BLaER1 treated with 17β-estradiol and CSF1 and Interleukin-3, amounts not matched to agents 10 nM and 100 nM (cell line): Measurements from ENCODE around the gene TMX2.

Experiments used
- H3K27ac ChIP-seq, 11 experiments: shearing (Covaris generic); formaldehyde crosslinking; 2 replicates each; pipeline ENCODE4 v1.8.1; 2022
- H3K27me3 ChIP-seq, 11 experiments: shearing (Covaris generic); formaldehyde crosslinking; 2 replicates each; pipeline ENCODE4 v1.8.1; 2022
- H3K36me3 ChIP-seq, 11 experiments: shearing (Covaris generic); formaldehyde crosslinking; 2 replicates each; pipeline ENCODE4 v1.8.1; 2022
- H3K4me1 ChIP-seq, 10 experiments: shearing (Covaris generic); formaldehyde crosslinking; 2 replicates each; pipeline ENCODE4 v1.8.1; 2022
- H3K4me2 ChIP-seq, 11 experiments: shearing (Covaris generic); formaldehyde crosslinking; 2 replicates each; pipeline ENCODE4 v1.8.1; 2022
- H3K4me3 ChIP-seq, 10 experiments: shearing (Covaris generic); formaldehyde crosslinking; 2 replicates each; pipeline ENCODE4 v1.8.1; 2022
- H3K9ac ChIP-seq, 11 experiments: shearing (Covaris generic); formaldehyde crosslinking; 2 replicates each; pipeline ENCODE4 v1.8.1; 2022
- H3K9me3 ChIP-seq, 11 experiments: shearing (Covaris generic); formaldehyde crosslinking; replicated peaks in 1 of 11; 2 replicates each; pipeline ENCODE4 v1.8.1; 2022
- H4K20me1 ChIP-seq, 11 experiments: shearing (Covaris generic); formaldehyde crosslinking; 2 replicates each; pipeline ENCODE4 v1.8.1; 2022
- Cebpa-rat ChIP-seq, 11 experiments: shearing (Covaris generic); IDR thresholded peaks; 2 replicates each; pipeline ENCODE4 v1.8.1; 2022

TMX2 gene

GRCh38 chr11:57751176-57751575, 38.8 kb downstream of the TMX2 start:
- H3K27ac ChIP-seq, result no peak overlapping the region
- no peak overlapping the region for H3K9ac ChIP-seq
- no peak for TF ChIP-seq Cebpa-rat (IDR thresholded peaks at IDR 0.05)
- H3K4me1 ChIP-seq, result peaks cover 0 to 7% (median 0%) of the 10 kb centered on the region in 10 experiments; a peak in 3 of 20 replicates
- H4K20me1 ChIP-seq, result peaks cover 0 to 10% (median 0%) of the 10 kb centered on the region in 11 experiments; a peak in 6 of 22 replicates
- no peak overlapping the region for H3K4me3 ChIP-seq
- H3K4me2 ChIP-seq, result no peak overlapping the region
- H3K36me3 ChIP-seq, result peaks cover 34 to 70% (median 51%) of the 10 kb centered on the region in 11 experiments
- no peaks in the 10 kb centered on the region for H3K27me3 ChIP-seq
- peaks cover 6 to 17% (median 10%) of the 10 kb centered on the region in 11 experiments; a peak in 18 of 22 replicates for H3K9me3 ChIP-seq

- no peak within 1 kb of the TSS for H3K27ac ChIP-seq
- TF ChIP-seq Cebpa-rat (IDR thresholded peaks at IDR 0.05), result no peak
- no peak within 1 kb of the TSS for H3K4me2 ChIP-seq
- no peaks in the 10 kb centered on the region for H3K27me3 ChIP-seq
- peaks cover 0 to 4% (median 0%) of the 10 kb centered on the region in 11 experiments; a peak in 4 of 22 replicates for H4K20me1 ChIP-seq
- H3K9ac ChIP-seq, result no peak within 1 kb of the TSS
- H3K4me3 ChIP-seq, result no peak within 1 kb of the TSS
- H3K4me1 ChIP-seq, result peaks cover 0 to 7% (median 0%) of the 10 kb centered on the region in 10 experiments; a peak in 3 of 20 replicates
- H3K36me3 ChIP-seq, result peaks cover 28 to 64% (median 45%) of the 10 kb centered on the region in 11 experiments
- peaks cover 6 to 17% (median 10%) of the 10 kb centered on the region in 11 experiments; a peak in 18 of 22 replicates for H3K9me3 ChIP-seq
Observed at GRCh38 chr11:57751676-57752253, 39.4 kb downstream of the TMX2 start, which contains the start of gene BTBD18. BTBD18 (minus strand) TSS chr11:57751819; CDS start chr11:57751188, 631 bp downstream.

- Histone ChIP-seq H3K4me3 (no peak overlapping the region), H3K9ac (no peak overlapping the region), H4K20me1 (no peaks in the 10 kb centered on the region; a peak in 2 of 22 replicates), H3K4me1 (peaks cover 0 to 7% (median 0%) of the 10 kb centered on the region in 10 experiments; a peak in 3 of 20 replicates), H3K27me3 (no peaks in the 10 kb centered on the region), H3K27ac (no peak overlapping the region), H3K9me3 (peaks cover 6 to 17% (median 10%) of the 10 kb centered on the region in 11 experiments; a peak in 18 of 22 replicates), H3K4me2 (no peak overlapping the region), H3K36me3 (peaks cover 19 to 52% (median 35%) of the 10 kb centered on the region in 11 experiments)
- no peak for TF ChIP-seq Cebpa-rat (IDR thresholded peaks at IDR 0.05)
Observed at GRCh38 chr11:57752954-57753353, 40.6 kb downstream of the TMX2 start.

DNA sequence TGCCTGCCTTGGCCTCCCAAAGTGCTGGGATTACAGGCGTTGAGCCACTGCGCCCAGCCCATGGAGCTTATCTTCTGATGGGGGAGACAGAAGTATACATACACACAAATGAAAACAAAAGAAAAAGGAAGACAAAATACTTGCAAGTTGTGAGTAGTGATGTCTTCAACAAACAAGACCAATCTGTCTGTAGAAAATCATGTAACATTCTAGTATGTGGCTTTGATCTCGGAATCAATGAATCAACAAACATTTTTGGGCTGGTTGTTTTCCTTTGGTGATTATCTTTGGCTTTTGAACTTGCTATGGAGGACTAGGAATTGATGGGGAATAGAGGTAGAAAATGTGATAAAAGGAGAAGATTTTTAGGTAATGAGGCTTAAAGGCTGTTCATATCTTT, 45.8 kb downstream of the TMX2 start:
- no peak overlapping the region for H3K4me2 ChIP-seq
- no peak overlapping the region for H3K4me3 ChIP-seq
- peaks cover 0 to 9% (median under 1%) of the 10 kb centered on the region in 10 experiments; a peak in 6 of 20 replicates for H3K4me1 ChIP-seq
- peaks cover 0 to 3% (median under 1%) of the 10 kb centered on the region in 11 experiments; a peak in 5 of 22 replicates for H3K36me3 ChIP-seq
- peaks cover 0 to 3% (median 1%) of the 10 kb centered on the region in 11 experiments; a peak in 9 of 22 replicates for H3K9me3 ChIP-seq
- no peak overlapping the region for H3K9ac ChIP-seq
- peaks cover 21 to 31% (median 30%) of the 10 kb centered on the region in 11 experiments for H3K27me3 ChIP-seq
- H3K27ac ChIP-seq, result no peak overlapping the region
- no peak for TF ChIP-seq Cebpa-rat (IDR thresholded peaks at IDR 0.05)
- H4K20me1 ChIP-seq, result peaks cover 0 to 35% (median 0%) of the 10 kb centered on the region in 11 experiments; a peak in 7 of 22 replicates

DNA sequence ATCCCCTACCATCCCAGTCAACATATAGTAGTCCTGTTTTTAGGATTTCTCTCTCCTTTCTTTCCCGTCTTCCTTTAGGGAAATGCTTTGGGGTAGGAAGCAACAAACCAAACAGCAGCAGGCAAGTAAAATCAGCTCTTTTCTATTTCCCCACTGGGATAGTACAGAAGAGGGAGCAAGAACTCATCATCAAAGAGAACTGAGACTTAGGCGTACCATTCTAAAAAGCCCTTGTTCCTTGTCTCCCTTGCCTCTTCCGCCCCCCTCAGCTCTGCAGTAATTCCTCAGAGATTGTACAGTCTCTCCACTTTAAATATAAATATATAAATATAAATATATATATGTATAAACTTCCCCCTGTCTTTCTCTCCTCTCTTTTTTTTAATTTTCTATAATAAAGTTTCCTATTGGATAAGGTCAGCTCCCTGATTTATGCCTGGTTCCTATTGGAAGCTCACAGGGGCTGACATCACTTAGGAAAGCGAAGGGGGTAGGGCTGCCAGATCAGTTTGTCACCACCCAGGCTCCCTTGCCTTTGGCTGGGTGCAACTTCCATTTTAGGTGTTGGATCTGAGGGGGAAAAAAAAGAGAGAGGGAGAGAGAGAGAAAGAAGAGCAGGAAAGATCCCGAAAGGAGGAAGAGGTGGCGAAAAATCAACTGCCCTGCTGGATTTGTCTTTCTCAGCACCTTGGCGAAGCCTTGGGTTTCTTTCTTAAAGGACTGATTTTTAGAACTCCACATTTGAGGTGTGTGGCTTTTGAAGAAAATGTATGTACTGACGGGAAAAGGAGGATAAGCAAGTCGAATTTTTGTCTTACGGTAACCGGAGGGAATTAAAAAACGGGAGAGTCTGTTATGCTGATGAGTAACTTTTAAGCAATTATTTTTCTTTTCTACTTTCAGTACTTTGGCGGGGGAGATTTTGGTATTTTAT, 49.2 kb downstream of the TMX2 start, which contains the start of gene CTNND1:
Gene CTNND1 (plus strand): TSS at position 502 of the 934 bp plus-strand sequence. CDS start 29,677 bp downstream, outside the sequence.
- H3K4me2 ChIP-seq, result peak within 1 kb of the TSS in 3 of 11 experiments; percentile 13 to 71 (median 66); a peak in 5 of 22 replicates
- H3K9ac ChIP-seq, result peak within 1 kb of the TSS in 3 of 11 experiments; percentile 50 to 77 (median 59); a peak in 6 of 22 replicates
- peaks cover 0 to 27% (median 0%) of the 10 kb centered on the region in 10 experiments; a peak in 4 of 20 replicates for H3K4me1 ChIP-seq
- H4K20me1 ChIP-seq, result peaks cover 0 to 60% (median 19%) of the 10 kb centered on the region in 11 experiments; a peak in 10 of 22 replicates
- peak within 1 kb of the TSS in 3 of 11 experiments; percentile 29 to 52 (median 37); a peak in 3 of 22 replicates for H3K27ac ChIP-seq
- no peaks in the 10 kb centered on the region for H3K9me3 ChIP-seq
- TF ChIP-seq Cebpa-rat (IDR thresholded peaks at IDR 0.05), result no peak
- no peaks in the 10 kb centered on the region for H3K36me3 ChIP-seq
- H3K27me3 ChIP-seq, result peaks cover 33 to 46% (median 41%) of the 10 kb centered on the region in 11 experiments
- peak within 1 kb of the TSS in 4 of 10 experiments; percentile 16 to 60 (median 54); a peak in 7 of 20 replicates for H3K4me3 ChIP-seq

DNA sequence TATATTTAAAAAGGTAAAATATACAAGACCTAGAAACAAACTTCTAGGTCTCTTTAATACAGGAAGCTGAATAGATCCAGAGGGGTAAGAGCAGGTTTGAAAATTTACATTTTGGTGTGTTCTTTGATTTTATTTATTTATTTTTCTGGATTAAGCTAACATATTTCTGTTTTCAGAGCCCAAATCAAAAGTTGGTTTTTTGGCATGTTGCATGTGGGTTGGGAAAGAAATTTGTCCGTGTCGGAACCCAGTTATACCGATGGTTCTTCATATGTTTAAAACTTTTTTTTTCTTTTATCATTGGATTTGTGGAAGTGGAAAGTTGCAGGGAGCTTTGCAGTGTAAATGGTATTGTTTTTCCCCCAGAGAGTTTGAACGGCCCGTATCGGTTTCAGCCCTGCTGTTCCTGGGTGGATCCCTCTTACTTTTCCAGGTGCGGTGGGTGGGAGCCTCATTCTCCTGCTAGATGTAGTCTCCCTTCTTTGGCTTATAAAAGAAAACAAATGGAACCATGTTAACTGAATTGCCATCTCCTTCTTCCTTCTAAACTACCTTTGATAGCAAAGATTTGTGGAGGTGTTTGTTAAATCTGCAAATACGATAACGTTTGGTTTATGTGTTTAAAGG, 50.0 kb downstream of the TMX2 start:
- H3K9ac ChIP-seq, result peak overlapping the region in 3 of 11 experiments; percentile 50 to 77 (median 59); a peak in 5 of 22 replicates
- H3K4me1 ChIP-seq, result peaks cover 0 to 27% (median 0%) of the 10 kb centered on the region in 10 experiments; a peak in 4 of 20 replicates
- peak overlapping the region in 3 of 11 experiments; percentile 20 to 37 (median 29); a peak in 3 of 22 replicates for H3K27ac ChIP-seq
- peak overlapping the region in 3 of 11 experiments; percentile 13 to 71 (median 66); a peak in 5 of 22 replicates for H3K4me2 ChIP-seq
- H3K36me3 ChIP-seq, result no peaks in the 10 kb centered on the region
- peaks cover 0 to 60% (median 25%) of the 10 kb centered on the region in 11 experiments; a peak in 10 of 22 replicates for H4K20me1 ChIP-seq
- peak overlapping the region in 4 of 10 experiments; percentile 16 to 60 (median 54); a peak in 6 of 20 replicates for H3K4me3 ChIP-seq
- no peak for TF ChIP-seq Cebpa-rat (IDR thresholded peaks at IDR 0.05)
- peaks cover 33 to 46% (median 41%) of the 10 kb centered on the region in 11 experiments for H3K27me3 ChIP-seq
- no peaks in the 10 kb centered on the region for H3K9me3 ChIP-seq

DNA sequence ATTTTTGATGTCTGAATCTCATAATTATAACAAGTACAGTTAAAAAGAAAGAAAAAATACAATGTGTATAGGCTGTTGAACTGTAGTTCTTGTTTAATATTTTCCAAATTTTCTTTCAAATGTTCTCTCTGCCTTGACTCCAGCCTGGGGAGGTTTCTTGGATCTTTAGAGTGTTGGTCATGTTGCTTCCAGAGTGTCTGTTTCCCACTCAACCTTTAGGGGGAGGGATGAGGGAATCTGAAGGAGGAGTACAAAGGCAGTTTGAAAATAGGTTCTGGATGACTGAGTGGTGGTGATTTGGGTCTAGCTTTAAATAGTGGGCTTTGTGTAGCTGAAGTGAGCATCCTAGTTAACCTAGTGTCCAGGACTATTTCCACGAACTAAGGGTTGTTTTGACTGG, 51.2 kb downstream of the TMX2 start:
- H4K20me1 ChIP-seq, result peaks cover 0 to 60% (median 25%) of the 10 kb centered on the region in 11 experiments; a peak in 10 of 22 replicates
- peaks cover 33 to 46% (median 41%) of the 10 kb centered on the region in 11 experiments for H3K27me3 ChIP-seq
- H3K27ac ChIP-seq, result no peak overlapping the region
- H3K4me1 ChIP-seq, result peaks cover 0 to 27% (median 0%) of the 10 kb centered on the region in 10 experiments; a peak in 4 of 20 replicates
- H3K36me3 ChIP-seq, result no peaks in the 10 kb centered on the region
- H3K9me3 ChIP-seq, result no peaks in the 10 kb centered on the region
- no peak for TF ChIP-seq Cebpa-rat (IDR thresholded peaks at IDR 0.05)
- H3K9ac ChIP-seq, result no peak overlapping the region
- peak overlapping the region in 3 of 11 experiments; percentile 30 to 71 (median 66); a peak in 5 of 22 replicates for H3K4me2 ChIP-seq
- H3K4me3 ChIP-seq, result peak overlapping the region in 2 of 10 experiments; percentile 57 to 60; a peak in 3 of 20 replicates
